Adrenal gland (tissue), 12 donors: ENCODE measurements around the gene PHLDA1. TPM values are rescaled to one million over a fixed set of nuclear protein-coding genes. Genes with fewer than 3 reads are reported as not detected.

ENCODE experiments used
- DNase-seq, 7 donors: peaks; one replicate each; pipeline ENCODE4 v3.0.0-alpha.2; 2019 to 2020
- H3K27ac ChIP-seq, 5 donors: fragments of 200-600 bp; sonication (generic) in 4 of 5; 1 replicate in 3 of 5; 2 replicates in 2 of 5; pipeline versions ENCODE4 v1.5.1 to v1.8.0; 2016 to 2020; ENCODE audit warnings: mild to moderate bottlenecking in 1 of 5
- H3K27me3 ChIP-seq: fragments of 200-600 bp; 2 replicates; pipeline ENCODE4 v1.8.0; 2021
- H3K36me3 ChIP-seq, 2 donors: fragments of 200-600 bp; replicated peaks in 1 of 2; 1 replicate in 1 of 2; 2 replicates in 1 of 2; pipeline versions ENCODE4 v1.5.1 to v1.8.0; 2018 to 2022
- H3K4me1 ChIP-seq, 2 donors: fragments of 200-600 bp; replicated peaks in 1 of 2; 1 replicate in 1 of 2; 2 replicates in 1 of 2; pipeline versions ENCODE4 v1.5.1 to v1.8.0; 2018 to 2021
- H3K4me3 ChIP-seq, 4 donors: fragments of 200-600 bp; sonication (generic) in 3 of 4; one replicate each; pipeline ENCODE4 v1.5.1; 2016 to 2018
- H3K9me3 ChIP-seq, 3 donors: fragments of 200-600 bp; sonication (generic) in 1 of 3; replicated peaks in 1 of 3; 1 replicate in 2 of 3; 2 replicates in 1 of 3; pipeline versions ENCODE4 v1.5.1 to v1.8.0; 2016 to 2021
- POLR2A ChIP-seq, 2 donors: fragments of 450-650 bp; IDR thresholded peaks; one replicate each; pipeline ENCODE4 v1.6.1; 2017; ENCODE audit warnings: antibody characterized with exemption in 2 of 2, mild to moderate bottlenecking in 2 of 2, moderate library complexity in 1 of 2
- WGBS, 4 donors: extraction: QIAGEN DNeasy Blood & Tissue Kit in 2 of 4; methylation state at CpG; one replicate each; pipeline versions ENCODE4 v1.1.5 to v1.1.7; 2013 to 2017; 5-methylcytosine and 5-hydroxymethylcytosine counted together
- intact Hi-C, 2 donors: fragments of 100-400 bp; cut with DNase I; formaldehyde crosslinking; loops; one replicate each; pipeline versions ENCODE4 v1.14.1 to v1.15.0; 2022 to 2023
- polyA plus RNA-seq, 3 donors: library from polyadenylated mRNA; stranded (reverse); fragments of 200-250 nt in 2 of 3; fragments of 350-450 nt in 1 of 3; fragmentation: Illumina TruSeq in 1 of 3; extraction: RNeasy Lipid Tissue Mini Kit (QIAGEN cat#74804) in 1 of 3; gene quantifications; one replicate each; pipeline ENCODE4 v1.2.3, GENCODE V29; 2013 to 2014
- total RNA-seq, 9 donors: library from RNA; depleted of rRNA in 4 of 9; stranded (reverse); fragments of >200 nt in 4 of 9; fragments of 120-200 nt in 1 of 9; fragmentation: NEBNext Ultra II Directional in 1 of 9; extraction: Animal tissue kit (Norgen Biotek cat#: 25700) in 1 of 9; gene quantifications; one replicate each; pipeline versions ENCODE4 v1.1.0 to v1.2.4, GENCODE V29; 2013 to 2023
- TF ChIP-seq, protein P1 (sequence below), 6 experiments: fragments of 450-650 bp in 4 of 6; fragments of 200-600 bp in 2 of 6; sonication (generic) in 1 of 6; IDR thresholded peaks; 1 replicate in 5 of 6; 2 replicates in 1 of 6; pipeline versions ENCODE4 v1.5.1 to v1.8.0; 2016 to 2021; ENCODE audit warnings: antibody characterized with exemption in 6 of 6, mild to moderate bottlenecking in 2 of 6, moderate library complexity in 1 of 6
- donor health status: healthy with polysubstance abuse.
- donor health status: Bipolar disorder and iron deficiency.
- donor health status: DM: yes; HTN: yes; CAD: no.
- donor health status: DM: no; HTN: no; CAD: no.
- donor health status: DM: no; HTN: no; CAD: no.
- donor health status: DM: yes; HTN: yes; CAD: no.

Gene PHLDA1
- total and polyA plus RNA-seq, 12 donors = 12.2 to 49.3 (median 25.1) TPM

DNA sequence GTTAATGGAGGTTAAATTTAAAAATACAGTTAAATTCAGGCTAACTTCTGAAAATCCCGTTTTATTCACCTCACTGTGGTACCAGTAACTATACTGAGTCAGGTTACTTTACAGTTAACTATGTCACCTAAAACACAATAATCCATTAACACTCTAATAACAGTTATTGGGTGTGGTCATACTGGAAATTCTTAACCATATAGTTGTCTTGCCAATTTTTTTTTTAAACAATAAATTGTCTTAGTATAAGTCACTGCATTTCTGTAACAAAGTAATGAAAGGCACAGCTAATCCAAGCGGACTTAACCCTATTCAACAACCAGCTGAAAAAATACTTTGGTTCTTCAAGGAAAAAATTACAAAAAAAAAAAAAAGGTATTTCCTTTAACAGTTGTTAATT lies 16.2 kb upstream of the PHLDA1 start:
- DNase-seq = no peak
- no peak overlapping the region for H3K4me3 ChIP-seq
- WGBS, 4 donors = 86 to 92% (median 91%) methylated on average over 2 of the region's 2 CpGs
- TF ChIP-seq POLR2A (IDR thresholded peaks at IDR 0.05) = no peak
- TF ChIP-seq, protein P1, sequence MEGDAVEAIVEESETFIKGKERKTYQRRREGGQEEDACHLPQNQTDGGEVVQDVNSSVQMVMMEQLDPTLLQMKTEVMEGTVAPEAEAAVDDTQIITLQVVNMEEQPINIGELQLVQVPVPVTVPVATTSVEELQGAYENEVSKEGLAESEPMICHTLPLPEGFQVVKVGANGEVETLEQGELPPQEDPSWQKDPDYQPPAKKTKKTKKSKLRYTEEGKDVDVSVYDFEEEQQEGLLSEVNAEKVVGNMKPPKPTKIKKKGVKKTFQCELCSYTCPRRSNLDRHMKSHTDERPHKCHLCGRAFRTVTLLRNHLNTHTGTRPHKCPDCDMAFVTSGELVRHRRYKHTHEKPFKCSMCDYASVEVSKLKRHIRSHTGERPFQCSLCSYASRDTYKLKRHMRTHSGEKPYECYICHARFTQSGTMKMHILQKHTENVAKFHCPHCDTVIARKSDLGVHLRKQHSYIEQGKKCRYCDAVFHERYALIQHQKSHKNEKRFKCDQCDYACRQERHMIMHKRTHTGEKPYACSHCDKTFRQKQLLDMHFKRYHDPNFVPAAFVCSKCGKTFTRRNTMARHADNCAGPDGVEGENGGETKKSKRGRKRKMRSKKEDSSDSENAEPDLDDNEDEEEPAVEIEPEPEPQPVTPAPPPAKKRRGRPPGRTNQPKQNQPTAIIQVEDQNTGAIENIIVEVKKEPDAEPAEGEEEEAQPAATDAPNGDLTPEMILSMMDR (IDR thresholded peaks at IDR 0.05) = no peak
- H3K27ac ChIP-seq = no peak overlapping the region
- intact Hi-C loops = no loop called here
- no peaks in the 10 kb centered on the region for H3K4me1 ChIP-seq
- no peaks in the 10 kb centered on the region for H3K9me3 ChIP-seq
- peaks cover 0 to 50% of the 10 kb centered on the region in 2 donors for H3K36me3 ChIP-seq
- H3K27me3 ChIP-seq = no peaks in the 10 kb centered on the region

DNA sequence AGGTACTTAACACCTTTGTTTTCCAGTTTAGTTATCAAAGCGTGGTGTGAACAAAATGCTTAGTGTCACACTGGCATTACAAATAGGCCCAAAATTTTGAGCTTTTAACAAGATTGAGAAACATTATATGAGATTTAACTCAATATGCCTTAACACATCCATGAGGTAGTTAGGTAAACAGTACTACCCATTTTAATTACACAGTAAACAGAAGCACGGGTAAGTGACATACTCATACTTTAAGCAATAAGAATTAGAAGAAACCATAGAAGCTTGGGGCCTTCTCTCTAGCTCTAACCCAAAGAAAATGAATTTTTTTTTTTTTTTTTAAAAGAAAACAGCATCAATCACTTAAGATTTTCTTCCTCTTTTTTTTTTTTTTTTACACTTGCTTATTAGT lies 15.5 kb upstream of the PHLDA1 start:
- Histone ChIP-seq H3K9me3 (no peaks in the 10 kb centered on the region), H3K4me3 (no peak overlapping the region), H3K4me1 (no peaks in the 10 kb centered on the region), H3K36me3 (peaks cover 0 to 43% of the 10 kb centered on the region in 2 donors), H3K27ac (no peak overlapping the region), H3K27me3 (no peaks in the 10 kb centered on the region)
- 94 to 99% (median 98%) methylated on average over 2 of the region's 2 CpGs for WGBS, 4 donors
- intact Hi-C loops = no loop called here
- DNase-seq = no peak
- no peak for TF ChIP-seq POLR2A (IDR thresholded peaks at IDR 0.05)
- TF ChIP-seq, protein P1 (IDR thresholded peaks at IDR 0.05) = no peak

- TF ChIP-seq, protein P1 (IDR thresholded peaks at IDR 0.05) = no peak
- intact Hi-C loops = no loop called here
- H3K4me3 ChIP-seq = no peak overlapping the region
- DNase-seq = no peak
- no peaks in the 10 kb centered on the region for H3K4me1 ChIP-seq
- H3K27ac ChIP-seq = no peak overlapping the region
- no peaks in the 10 kb centered on the region for H3K9me3 ChIP-seq
- peaks cover 0 to 8% of the 10 kb centered on the region in 2 donors for H3K36me3 ChIP-seq
- WGBS, 4 donors = 94 to 97% (median 95%) methylated on average over 4 of the region's 4 CpGs
- H3K27me3 ChIP-seq = no peaks in the 10 kb centered on the region
Observed at GRCh38 chr12:76043377-76043776, 11.8 kb upstream of the PHLDA1 start.

GRCh38 chr12:76042147-76042546 lies 10.6 kb upstream of the PHLDA1 start:
- Histone ChIP-seq H3K4me1 (no peaks in the 10 kb centered on the region), H3K4me3 (no peak overlapping the region), H3K27me3 (no peaks in the 10 kb centered on the region), H3K9me3 (no peaks in the 10 kb centered on the region), H3K27ac (no peak overlapping the region), H3K36me3 (peaks cover 0 to 4% of the 10 kb centered on the region in 2 donors)
- 85 to 94% (median 86%) methylated on average over 2 of the region's 2 CpGs for WGBS, 4 donors
- TF ChIP-seq, protein P1 (IDR thresholded peaks at IDR 0.05) = no peak
- no peak for TF ChIP-seq POLR2A (IDR thresholded peaks at IDR 0.05)
- DNase-seq = no peak
- intact Hi-C loops = no loop called here
